LoVo (cell line): ENCODE measurements around the gene AMBN.
A peak's percentile ranks its signal among the peaks of the same experiment; 100 is the strongest.
"Not testable (repeated sequence)": the region's sequence is repeated elsewhere in the genome, so short reads cannot be mapped to it uniquely, and the experiment has no call there.

Experiments
- DNase-seq: peaks from one replicate; pipeline ENCODE4 v3.0.0-alpha.2; 2016; ENCODE audit warnings: low spot score

AMBN gene

DNA sequence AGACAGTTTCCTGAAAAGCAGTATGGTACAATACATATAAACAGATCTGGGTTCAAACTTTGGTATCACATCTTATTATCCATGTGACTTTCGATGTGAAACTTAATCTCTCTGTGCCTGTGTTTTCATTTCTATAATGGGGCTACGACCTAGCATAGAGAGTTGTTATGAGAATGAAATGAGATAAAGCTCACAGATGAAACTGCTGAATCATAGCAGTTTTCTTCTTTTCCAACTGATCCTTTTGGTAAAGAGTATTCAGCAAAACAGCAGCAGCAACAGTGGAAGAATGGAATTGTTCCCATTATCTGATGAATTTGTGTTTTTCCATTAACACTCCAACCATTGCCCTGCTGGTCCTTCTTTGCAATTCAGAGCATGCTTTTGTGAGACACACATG lies 16.3 kb downstream of the AMBN start:
- DNase-seq, result no peak

DNA sequence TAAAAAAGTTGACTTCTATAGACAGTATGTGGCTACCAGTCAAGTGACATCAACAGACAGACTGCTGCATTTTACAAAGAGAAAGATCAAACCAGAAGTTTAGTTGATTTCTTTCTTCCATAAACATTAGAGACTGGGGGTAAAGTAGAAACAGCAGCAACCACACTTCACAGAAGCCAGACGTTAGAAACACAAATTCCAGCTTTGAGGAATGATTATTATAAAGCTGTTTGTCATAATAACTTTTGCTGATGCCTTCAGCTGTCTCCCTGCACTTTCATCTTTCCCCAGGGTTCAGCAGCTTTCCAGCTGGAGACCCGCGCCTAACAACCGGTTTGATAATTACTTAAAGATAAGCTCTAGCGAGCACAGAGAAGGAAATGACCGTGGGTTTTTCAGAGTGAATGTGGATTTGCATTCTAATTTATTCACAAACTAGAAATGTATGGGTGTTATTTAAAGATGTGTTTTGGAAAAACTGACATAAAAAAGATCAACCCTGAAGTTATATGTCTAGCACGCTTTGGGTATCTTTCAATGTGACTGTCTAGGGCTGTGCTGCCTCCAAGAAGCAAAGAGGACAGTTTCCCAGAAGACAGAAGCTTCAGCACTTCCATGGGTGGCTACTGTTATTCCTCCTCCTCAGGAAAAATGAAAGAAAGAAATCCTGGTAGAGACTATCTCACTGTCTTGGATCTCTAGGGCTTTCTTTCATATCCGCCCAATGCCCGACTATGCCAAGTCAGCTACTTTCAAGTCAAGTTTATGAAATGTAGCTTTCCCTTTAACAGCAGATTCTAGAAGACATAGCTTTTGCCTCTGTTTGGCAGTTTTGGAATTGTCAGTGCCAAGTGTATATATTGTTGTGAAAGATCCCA lies 21.5 kb downstream of the AMBN start:
- no peak for DNase-seq

DNA sequence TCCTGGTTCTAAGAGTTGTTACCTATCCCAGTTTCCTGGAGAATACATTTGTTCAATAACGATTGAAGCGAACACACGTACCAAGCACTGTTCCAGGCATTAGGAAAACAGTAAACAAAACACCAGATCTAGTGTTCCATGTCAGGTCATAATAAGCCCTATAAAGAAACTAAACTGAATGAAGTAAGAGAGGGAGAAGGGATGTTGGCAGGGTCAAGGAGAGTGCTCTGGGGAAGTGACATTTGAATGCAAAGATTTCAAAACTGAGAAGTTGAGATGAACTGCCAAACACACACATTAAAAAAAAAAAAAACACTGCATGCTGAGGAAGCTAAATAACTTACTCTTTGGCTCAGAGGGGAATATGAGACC lies 22.1 kb downstream of the AMBN start:
- DNase-seq, result no peak

DNA sequence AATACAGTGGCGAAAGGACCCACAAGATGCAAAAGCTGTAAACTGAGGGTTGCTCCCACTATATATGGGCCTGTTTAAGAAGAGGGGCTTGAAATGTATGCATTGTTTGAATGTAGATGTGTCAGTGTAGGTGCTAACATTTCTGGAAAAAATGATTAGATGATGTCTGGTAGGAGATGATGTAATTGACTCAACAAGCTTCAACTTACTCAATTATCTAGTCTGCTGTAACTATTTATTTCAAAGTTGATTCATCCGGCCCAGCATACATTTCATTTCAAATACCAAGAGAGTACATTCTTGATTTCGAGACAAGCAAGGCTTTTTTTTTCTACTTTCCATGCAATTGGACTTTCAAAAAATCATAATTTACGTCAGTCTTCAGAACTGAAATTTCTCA lies 27.2 kb downstream of the AMBN start:
- no peak for DNase-seq

DNA sequence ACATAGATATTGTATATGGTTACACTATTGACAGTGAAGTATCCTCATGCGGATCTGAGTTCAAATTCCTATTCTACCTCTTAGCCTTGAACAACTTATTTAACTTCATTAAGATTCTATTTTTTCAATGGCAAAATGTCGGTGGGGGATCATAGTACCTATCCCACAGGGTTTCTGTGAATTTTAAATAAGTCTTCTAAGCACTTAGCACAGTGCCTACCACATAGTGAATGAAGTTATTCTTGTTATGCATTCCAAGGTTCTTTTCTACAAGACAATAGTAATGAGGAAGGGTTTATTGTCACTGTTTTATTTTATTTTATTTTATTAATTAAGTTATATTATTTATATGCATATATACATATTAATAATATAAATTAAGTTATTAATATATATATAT lies 27.7 kb downstream of the AMBN start:
- no peak for DNase-seq

DNA sequence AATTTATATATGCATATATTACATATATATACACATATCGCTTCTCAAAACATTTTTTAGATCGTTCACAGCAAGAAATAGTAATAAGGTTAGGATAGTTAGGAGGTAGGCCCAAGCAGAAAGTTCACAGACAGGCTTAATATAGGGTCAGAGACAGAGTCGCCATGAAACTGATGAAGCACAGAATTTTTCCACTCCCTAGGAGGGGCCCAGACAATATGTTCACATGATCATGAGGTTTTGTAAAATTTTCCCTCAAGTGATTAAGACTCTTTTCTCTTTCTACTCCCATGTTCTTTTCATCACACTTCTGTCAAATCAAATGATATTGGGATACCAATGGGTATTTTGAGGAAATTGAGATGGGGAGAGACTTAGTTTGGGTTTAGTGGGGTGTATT lies 31.3 kb downstream of the AMBN start:
- DNase-seq, result no peak

DNA sequence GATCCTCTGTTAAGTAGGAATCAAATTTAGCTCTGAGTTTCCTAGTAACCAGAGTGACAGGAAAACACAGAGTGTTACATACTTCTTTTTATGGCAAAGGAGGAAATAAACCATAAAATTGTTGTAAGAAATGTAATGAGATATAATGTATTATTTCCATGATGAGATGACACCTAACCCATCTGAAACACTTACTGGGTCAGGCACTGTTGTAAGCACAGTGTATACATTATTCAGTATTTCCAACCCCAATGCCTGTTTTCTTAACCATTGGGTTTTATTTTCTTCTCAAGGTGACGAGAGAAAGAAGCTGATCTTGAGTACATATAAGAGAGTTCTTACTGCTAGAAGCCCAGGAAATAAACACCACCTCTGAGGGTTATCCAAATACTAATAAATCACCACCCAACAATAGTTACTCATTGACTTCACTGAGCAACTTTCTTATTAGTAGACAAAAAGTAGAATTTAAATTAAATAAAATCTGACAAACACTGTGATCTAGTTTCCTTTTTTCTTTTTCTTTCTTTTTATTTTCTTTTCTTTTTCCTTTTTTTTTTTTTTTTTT lies 32.3 kb downstream of the AMBN start:
- DNase-seq, result no peak

DNA sequence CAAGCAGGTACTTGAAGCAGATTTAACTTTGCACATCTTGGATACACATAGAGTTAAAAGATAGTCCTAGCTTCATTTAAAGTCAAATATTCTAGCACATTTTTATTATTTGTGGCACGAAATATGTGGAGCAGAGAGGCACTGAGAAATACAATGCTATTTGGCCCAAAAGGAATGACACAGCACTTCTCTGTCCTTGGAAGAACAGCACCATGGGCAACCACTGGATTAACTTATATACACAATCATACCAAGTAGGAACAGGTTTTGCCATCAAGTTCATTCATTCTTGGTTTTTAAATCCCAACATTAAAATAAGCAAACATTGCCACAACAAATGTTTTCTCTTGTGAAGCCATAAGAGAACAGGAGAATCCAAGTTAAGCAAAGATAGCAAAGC lies 35.6 kb downstream of the AMBN start:
- DNase-seq, result no peak

DNA sequence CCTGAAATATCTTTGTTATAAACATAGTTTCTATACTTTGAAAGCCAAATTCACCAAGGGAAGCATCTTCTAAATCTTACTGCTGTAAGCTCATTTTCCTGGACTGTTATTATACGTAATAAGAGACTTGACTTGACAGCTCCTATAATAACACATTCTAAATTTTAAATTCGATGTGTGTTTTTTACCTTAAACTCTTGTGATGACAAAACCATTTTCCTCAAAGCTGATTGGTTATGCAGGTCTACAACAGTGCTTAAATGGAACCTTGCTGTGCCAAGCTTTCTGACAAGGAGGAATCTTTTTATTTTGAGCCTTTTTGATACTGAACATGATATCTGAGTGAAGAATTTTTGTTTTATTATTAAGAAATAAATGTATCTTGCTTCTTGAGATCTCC lies 36.4 kb downstream of the AMBN start, which contains the start of gene ENAM:
TSS of gene ENAM (plus strand) at position 301 of the 400 bp plus-strand sequence. CDS start 757 bp downstream, outside the sequence.
- DNase-seq, result no peak

DNA sequence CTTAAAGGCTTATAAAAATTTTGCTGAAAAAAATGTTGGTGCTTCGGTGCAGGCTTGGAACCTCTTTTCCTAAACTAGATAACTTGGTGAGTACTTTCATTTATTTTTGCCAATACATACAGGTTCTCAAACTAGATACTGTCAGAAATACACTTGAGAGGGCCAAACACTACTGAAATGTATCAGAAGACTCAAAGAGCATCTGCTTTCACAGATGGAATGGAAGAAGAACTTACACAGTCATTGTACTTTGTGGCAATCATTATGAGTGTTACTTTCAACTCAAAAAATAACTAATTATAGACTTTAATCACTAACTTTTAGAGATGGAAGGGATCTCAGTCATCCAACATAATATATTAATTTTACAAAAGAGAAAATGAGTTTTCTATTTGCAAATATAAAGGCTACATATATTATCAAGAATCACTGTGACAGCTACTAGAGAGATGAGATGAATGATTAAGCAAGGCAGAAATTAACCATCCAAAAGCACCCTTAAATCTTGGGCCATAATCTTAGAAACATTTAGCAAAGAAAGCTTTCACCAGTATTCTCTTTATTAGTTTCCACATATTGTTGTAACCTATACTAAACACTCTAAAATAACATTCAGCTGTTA lies 37.5 kb downstream of the AMBN start:
- DNase-seq, result no peak

DNA sequence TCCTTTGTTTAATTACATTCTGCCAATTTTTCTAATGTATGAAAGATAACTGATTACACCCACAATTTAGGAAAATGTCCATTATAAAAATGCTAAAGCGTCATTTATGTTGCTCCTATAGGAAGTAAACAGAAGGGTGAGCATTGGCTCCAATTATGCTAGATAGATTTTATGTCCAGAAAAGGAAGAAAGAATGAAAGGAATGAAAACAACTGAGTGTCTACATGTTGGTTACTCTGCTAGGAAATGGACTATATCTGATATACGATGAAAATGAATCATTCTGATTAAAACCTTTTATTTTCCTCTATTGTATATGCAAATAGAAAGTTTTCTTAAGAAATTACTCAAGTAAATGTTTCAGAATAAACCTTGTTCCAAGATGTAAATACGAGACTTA lies 38.1 kb downstream of the AMBN start:
- no peak for DNase-seq

DNA sequence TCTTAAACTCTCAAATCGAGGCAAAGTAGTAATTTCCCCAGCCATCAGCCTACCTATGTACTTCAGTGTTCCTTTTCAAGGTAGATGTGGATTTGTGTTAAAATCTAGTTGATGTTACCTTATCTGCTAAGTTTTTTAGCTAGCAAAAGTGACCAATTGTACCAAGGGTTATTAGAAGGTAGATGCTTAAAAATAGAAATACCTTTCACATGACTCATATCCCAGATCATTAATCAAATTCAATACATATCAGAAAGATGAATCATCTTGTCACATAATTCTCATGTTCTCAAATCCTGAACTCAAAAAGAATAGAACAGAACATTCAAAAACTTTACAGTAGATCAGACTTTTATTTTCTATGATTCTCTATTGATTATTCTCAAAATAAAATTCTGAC lies 40.0 kb downstream of the AMBN start:
- DNase-seq, result peak; percentile 40

DNA sequence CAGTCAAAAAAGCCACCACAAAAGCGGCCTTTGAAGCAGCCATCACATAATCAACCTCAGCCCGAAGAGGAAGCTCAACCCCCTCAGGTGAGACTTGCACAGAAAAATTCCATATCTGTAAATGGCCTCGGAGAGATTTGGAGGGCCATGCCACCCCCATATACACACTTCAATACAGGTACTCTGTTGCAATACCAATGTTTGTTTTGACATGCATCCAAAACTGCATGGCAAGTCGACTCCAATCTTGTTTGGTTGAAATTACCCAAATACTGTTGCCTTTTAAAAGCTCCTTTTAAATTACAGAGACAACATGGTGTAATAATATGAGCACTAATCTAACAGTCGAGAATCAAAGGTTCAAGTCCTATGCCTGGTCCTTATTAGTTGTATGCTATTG lies 42.4 kb downstream of the AMBN start:
- no peak for DNase-seq

DNA sequence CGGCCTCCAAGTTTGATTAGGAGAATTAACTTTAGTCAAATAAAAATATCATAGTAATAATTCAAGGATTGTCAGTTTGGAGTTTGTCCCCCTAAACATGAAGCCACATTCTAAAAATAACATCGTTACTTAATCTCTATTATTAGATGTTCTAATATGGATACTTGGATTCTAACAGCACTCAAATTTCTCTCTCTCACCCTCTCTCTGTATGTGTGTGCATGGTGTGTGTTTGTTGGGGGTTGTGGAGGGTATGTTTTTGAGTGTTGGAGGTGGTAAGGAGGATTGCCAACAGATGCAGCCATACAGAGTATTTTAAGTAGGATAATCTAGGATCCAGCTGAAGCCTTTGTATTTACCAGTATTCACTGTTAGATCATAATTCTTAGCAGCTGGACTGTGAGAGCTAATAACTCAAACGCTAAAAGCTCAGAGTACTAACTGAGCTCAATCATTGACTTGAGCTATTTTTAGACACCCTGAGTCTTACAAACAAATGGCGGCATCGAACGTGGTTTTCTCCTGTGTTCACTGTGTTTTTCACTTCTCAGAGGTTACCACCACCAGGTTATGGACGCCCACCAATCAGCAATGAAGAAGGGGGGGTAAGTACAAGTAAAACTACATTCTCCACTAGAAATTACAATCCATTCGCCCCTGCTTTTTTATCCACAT lies 45.3 kb downstream of the AMBN start:
- DNase-seq, result no peak

DNA sequence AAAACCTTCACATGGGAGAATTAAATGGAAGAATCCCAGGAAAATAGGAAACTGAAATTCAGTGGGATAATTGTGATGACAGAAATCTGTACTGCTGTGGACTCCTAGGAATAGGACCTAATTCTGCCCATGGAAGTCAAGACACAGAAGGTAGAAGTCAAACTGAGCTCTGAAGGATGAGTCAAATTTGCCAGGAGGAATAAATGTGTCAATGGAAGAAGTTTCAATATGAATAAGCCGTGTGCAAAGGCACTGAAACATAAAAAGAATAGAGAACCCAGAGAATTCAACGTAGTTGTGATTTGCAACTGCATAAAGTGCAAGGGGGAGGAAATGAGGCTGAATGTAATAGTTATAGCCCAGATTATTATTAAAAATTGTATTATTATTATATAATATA lies 48.1 kb downstream of the AMBN start:
- DNase-seq, result no peak

DNA sequence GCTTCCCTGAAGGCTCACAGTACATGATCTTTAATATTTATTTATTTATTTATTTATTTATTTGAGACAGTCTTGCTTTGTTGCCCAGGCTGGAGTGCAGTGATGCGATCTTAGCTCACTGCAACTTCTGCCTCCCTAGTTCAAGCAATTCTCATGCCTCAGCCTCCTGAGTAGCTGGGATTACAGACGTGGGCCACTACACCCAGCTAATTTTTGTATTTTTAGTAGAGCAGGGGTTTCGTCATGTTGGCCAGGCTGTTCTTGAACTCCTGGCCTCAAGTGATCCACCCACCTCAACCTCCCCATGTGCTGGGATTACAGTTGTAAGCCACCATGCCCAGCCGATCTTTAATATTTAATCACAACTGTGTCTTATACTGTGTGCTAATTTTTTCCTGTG lies 58.7 kb downstream of the AMBN start:
- not testable (repeated sequence) for DNase-seq

DNA sequence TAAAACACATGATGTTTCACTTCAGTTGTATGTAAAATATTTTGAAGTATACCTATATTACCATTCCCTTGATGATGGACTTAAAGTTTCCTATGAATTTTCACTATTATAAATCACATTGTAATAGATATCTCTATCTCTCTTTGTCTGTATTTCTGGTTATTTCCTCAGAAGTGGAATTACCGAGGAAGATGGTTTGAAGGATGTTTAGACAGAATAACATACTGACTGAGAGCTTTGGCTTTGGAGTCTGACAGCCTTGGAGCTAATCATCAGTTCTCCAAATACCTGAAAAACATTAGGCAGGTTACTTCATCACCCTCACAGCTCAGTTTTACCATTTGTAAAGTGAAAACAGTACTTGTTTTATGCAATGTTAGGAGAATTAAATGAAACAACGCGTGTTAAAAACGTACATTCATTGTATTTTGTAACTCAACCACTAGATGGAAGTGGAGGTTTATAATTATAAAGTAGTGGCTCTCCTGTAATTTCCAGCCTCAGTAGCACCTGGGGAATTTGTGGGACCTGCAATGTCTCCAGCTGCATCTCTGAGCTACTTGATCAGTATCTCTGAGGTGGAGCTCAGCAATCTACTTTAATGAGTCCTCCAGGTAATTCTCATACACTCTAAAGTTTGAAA lies 59.9 kb downstream of the AMBN start:
- peak; percentile 58 for DNase-seq

DNA sequence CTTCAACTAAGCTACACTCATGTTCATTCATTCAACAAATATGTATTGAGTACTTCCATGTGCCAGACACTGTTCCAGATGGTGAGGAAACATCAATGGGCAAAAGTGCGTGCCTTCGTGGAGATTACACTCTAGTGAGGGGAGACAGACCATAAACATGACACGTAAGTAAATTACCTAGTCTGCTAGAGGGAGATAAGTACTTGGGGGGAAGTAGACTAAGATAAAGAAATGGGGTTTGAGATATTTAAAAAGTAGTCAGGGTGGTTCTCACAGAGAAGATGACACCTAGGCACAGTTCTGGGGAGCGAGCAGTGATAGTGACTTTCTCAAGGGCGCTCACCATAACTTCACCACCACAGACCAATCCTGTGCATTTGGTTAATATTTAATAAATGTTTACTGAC lies 62.6 kb downstream of the AMBN start:
- no peak for DNase-seq
